ENCODE results near the gene SLC25A45.
A peak's percentile ranks its signal among the peaks of the same experiment; 100 is the strongest.

SLC25A45 gene

DNA sequence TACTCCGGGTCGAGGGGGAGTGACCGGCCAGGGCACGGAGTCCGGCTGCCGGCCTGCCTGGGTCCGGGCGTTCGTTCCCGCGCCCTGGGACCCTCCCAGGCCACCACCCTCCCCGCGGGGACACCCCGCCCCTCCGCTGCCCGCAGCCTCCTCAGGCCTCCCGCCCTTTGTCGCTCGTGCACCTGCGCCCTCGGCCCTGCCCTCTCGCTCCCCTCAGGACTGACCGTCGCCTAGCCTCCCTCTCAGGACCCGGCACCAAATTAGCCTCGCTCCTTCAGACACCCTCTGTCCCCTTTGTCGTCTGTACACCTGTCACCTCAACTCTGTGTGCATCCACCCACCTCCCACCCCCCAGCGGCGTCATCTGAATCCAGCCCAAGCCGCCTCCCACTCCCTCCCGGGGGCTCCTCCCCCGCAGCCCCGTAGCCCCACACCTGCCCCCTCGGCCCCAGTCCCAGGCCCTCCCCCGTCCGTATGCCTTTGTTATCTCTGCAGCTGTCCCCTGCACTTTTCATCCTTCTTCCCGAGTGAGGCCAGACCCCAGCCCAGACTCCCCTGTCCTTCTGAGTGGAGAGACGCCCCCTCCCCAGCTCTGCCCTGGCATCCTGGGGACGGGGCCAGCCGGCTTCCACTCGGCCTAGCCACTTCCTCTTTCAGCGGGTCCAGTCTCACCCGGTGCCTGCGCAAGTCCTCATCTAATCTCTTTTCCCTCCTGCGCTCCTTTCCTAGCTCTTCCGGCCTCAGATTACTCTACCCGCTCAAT, 27.3 kb downstream of the SLC25A45 start:
- Histone ChIP-seq H3K79me2 (no peaks in the 10 kb centered on the region), H3K27ac (peak overlapping the region; percentile 53), H3K4me2 (ENCODE audit: low read length) (peak overlapping the region; percentile 65), H2AFZ (peak overlapping the region; percentile 72), H3K9ac (no peak overlapping the region), H3K9me3 (ENCODE audit: control insufficient read depth, low read length) (no peaks in the 10 kb centered on the region), H3K4me1 (no peaks in the 10 kb centered on the region), H3K4me3 (ENCODE audit: low read depth, low read length) (peak overlapping the region; percentile 31), H3K36me3 (ENCODE audit: control insufficient read depth, insufficient read depth, low read length) (no peaks in the 10 kb centered on the region), H3K27me3 (ENCODE audit: control insufficient read depth, insufficient read depth, low read length) (no peaks in the 10 kb centered on the region)
- TF ChIP-seq, protein P1, sequence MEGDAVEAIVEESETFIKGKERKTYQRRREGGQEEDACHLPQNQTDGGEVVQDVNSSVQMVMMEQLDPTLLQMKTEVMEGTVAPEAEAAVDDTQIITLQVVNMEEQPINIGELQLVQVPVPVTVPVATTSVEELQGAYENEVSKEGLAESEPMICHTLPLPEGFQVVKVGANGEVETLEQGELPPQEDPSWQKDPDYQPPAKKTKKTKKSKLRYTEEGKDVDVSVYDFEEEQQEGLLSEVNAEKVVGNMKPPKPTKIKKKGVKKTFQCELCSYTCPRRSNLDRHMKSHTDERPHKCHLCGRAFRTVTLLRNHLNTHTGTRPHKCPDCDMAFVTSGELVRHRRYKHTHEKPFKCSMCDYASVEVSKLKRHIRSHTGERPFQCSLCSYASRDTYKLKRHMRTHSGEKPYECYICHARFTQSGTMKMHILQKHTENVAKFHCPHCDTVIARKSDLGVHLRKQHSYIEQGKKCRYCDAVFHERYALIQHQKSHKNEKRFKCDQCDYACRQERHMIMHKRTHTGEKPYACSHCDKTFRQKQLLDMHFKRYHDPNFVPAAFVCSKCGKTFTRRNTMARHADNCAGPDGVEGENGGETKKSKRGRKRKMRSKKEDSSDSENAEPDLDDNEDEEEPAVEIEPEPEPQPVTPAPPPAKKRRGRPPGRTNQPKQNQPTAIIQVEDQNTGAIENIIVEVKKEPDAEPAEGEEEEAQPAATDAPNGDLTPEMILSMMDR (IDR thresholded peaks at IDR 0.05), result no peak

DNA sequence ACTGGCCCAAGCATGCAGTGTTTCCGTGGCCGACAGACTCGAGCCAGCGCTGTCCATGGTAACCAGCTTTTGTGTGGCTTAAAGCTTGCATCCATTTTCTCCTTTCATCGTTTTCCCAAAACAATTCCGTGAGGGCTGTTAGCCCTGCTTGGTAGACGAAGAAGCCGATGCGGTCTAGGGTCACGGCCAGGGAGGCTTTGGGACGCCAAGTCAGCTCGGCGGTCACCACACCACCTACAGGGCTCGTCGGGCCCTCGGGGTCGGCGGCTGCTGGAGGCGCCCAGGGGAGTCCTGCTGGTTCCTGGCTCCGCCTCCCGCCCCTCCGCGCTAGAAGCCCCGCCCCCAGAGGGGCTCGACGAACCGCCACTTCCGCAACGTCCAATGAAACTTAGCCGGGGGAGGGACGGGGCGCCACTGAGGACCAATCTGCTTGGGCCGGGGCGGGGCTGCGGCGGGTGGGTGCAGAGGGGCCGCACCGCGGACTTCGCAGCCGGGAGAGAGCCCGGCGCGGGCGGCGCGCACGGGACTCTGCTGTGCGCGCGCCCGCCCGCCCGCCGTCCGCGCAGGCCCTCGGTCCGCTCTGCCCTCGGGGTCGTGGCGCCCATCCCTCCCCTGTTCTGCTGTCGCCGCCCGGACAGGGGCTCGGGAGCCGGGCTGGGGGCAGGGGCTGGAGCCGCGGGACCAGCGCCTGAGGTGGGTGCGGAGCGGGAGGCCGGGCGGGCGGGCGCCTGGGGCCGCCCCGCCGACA, 28.0 kb downstream of the SLC25A45 start, which contains the start of gene TIGD3:
TIGD3 (plus strand) TSS at position 487 of the 748 bp plus-strand sequence. CDS start 1,058 bp downstream, outside the sequence.
- H3K36me3 ChIP-seq (ENCODE audit: control insufficient read depth, insufficient read depth, low read length), result no peaks in the 10 kb centered on the region
- H2AFZ ChIP-seq, result peak within 1 kb of the TSS; percentile 72
- no peaks in the 10 kb centered on the region for H3K9me3 ChIP-seq (ENCODE audit: control insufficient read depth, low read length)
- H3K27me3 ChIP-seq (ENCODE audit: control insufficient read depth, insufficient read depth, low read length), result no peaks in the 10 kb centered on the region
- H3K4me2 ChIP-seq (ENCODE audit: low read length), result peak within 1 kb of the TSS; percentile 93
- no peak within 1 kb of the TSS for H3K9ac ChIP-seq
- H3K4me1 ChIP-seq, result no peaks in the 10 kb centered on the region
- no peaks in the 10 kb centered on the region for H3K79me2 ChIP-seq
- H3K27ac ChIP-seq, result peak within 1 kb of the TSS; percentile 69
- TF ChIP-seq, protein P1 (IDR thresholded peaks at IDR 0.05), result no peak
- peak within 1 kb of the TSS; percentile 71 for H3K4me3 ChIP-seq (ENCODE audit: low read depth, low read length)

DNA sequence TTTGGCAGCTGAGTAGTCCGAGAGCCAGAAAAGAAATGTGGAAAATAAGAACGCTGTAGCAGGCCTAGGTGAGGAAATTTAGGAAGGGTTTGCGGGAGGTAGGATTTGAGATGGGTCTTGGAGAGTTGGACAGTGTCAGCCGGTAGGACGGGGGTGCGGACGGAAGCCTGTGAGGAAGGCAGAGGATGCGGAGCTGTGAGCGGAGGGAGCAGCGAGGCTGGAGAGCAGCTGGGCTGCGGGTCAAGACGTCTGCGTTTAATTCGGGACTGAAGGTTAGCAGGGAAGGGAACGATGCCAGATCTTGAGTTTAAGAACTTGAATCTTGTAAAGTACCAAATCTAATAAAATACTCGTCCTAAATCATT, 28.6 kb downstream of the SLC25A45 start:
- H3K9ac ChIP-seq, result no peak overlapping the region
- H3K27ac ChIP-seq, result peak overlapping the region; percentile 69
- peak overlapping the region; percentile 93 for H3K4me2 ChIP-seq (ENCODE audit: low read length)
- H3K9me3 ChIP-seq (ENCODE audit: control insufficient read depth, low read length), result no peaks in the 10 kb centered on the region
- no peaks in the 10 kb centered on the region for H3K36me3 ChIP-seq (ENCODE audit: control insufficient read depth, insufficient read depth, low read length)
- no peaks in the 10 kb centered on the region for H3K4me1 ChIP-seq
- TF ChIP-seq, protein P1 (IDR thresholded peaks at IDR 0.05), result no peak
- H2AFZ ChIP-seq, result peak overlapping the region; percentile 70
- H3K27me3 ChIP-seq (ENCODE audit: control insufficient read depth, insufficient read depth, low read length), result no peaks in the 10 kb centered on the region
- peak overlapping the region; percentile 71 for H3K4me3 ChIP-seq (ENCODE audit: low read depth, low read length)
- H3K79me2 ChIP-seq, result no peaks in the 10 kb centered on the region

DNA sequence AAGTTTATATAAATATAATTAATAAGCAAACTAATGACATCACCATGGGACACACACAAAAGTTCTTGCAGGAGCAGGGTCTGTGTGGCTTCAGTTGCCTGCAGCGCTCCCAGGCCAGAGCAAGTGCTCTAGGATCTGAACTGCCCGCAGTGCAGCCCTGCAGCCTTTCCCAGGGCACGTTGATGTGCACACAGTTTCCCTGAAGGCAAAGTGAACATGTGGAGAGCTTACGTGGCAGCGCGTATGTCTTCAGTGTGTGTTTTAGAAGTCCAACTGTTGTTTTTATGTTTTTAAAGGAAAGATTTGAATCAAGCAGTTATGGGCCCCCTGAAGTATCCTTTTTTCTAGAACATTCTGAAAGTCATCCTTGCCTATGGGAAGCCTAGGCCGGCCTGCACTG, 29.1 kb downstream of the SLC25A45 start:
- H3K79me2 ChIP-seq, result no peaks in the 10 kb centered on the region
- H2AFZ ChIP-seq, result no peak overlapping the region
- TF ChIP-seq, protein P1 (IDR thresholded peaks at IDR 0.05), result no peak
- no peaks in the 10 kb centered on the region for H3K36me3 ChIP-seq (ENCODE audit: control insufficient read depth, insufficient read depth, low read length)
- no peaks in the 10 kb centered on the region for H3K9me3 ChIP-seq (ENCODE audit: control insufficient read depth, low read length)
- no peaks in the 10 kb centered on the region for H3K27me3 ChIP-seq (ENCODE audit: control insufficient read depth, insufficient read depth, low read length)
- H3K4me1 ChIP-seq, result no peaks in the 10 kb centered on the region
- no peak overlapping the region for H3K4me3 ChIP-seq (ENCODE audit: low read depth, low read length)
- no peak overlapping the region for H3K9ac ChIP-seq
- peak overlapping the region; percentile 69 for H3K27ac ChIP-seq
- no peak overlapping the region for H3K4me2 ChIP-seq (ENCODE audit: low read length)
